Middle frontal gyrus (tissue), 1 donor: Measurements from ENCODE around the gene CLASP1.
"Not testable (repeated sequence)": the region's sequence is repeated elsewhere in the genome, so short reads cannot be mapped to it uniquely, and the experiment has no call there.

Experiments used
- DNase-seq: peaks from one replicate; pipeline ENCODE4 v3.0.0-alpha.2; 2015; ENCODE audit warnings: low spot score; ENCODE audit errors: extremely low spot score

CLASP1 gene

DNA sequence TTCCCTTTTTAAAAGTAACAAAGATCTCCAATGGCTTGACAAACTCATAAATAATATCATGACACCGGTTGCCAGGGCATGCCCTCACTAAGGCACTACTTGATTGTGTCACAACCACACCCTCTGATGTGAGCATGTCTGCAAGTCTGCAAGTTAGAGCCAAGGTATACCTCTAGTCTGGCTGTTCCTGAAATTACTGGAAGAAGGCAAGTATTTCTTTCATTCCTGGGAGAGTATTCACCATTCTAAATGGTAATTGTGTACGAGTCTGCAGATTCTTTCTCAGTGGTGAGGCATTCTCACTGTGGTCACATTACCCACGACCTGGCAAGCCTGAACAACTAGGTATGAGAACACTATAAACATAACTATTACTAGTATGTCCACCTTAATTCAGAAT lies 144.3 kb downstream of the CLASP1 start:
- no peak for DNase-seq

DNA sequence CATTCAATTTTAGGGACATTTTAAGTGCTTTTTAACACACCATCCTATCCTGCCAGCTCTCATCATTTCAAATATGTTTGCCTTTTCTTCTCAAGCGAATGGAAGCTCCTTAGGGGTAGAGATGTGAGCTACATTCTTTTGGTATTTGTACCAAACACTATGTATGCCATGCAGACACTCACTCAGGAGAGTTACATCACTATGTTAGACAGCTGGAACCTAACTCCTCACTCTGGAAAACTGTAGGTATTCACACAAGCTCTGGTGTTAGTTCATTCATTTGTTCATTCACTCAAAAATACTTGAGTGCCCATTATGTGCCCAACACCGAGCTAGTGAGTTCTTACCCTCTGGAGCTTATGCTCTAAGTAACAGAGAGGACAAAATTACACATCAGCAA lies 144.9 kb downstream of the CLASP1 start:
- DNase-seq: no peak

DNA sequence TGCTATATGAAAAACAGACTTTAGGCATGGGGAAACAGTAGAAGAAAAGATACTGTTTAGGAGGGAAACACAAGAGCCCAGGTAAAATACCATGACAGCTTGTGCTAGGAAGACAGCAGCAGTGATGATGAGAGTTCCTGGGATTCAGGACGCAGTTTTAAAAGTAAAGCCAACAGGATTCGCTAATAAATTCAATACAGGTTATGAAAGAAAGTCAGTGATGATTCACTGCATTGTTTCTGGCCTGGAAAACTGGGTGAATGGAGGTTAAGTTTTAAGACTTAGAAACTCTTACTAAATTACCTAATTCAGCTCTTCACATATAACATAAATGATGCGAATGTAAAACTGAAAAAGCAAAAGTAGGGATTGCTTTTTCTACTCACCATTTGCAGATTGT lies 146.5 kb downstream of the CLASP1 start:
- no peak for DNase-seq

DNA sequence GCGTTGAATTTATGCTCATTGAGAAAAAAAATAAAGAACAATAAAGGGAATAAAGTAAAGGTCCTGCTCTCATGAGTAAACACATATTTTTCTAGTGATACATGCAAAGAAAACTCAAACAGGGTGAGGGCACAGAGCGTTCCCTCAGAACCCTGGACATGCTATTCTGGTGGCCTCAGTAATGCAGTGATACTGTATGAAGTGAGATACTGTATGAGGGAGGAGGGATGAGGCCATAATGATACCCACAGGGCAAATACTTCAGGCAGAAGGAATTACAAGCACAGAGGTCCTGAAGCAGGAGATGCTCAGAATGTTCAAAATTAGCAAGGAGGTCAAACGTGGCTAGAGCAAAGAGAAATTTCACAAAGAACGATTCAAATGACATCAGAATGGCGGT lies 147.0 kb downstream of the CLASP1 start:
- DNase-seq: no peak

DNA sequence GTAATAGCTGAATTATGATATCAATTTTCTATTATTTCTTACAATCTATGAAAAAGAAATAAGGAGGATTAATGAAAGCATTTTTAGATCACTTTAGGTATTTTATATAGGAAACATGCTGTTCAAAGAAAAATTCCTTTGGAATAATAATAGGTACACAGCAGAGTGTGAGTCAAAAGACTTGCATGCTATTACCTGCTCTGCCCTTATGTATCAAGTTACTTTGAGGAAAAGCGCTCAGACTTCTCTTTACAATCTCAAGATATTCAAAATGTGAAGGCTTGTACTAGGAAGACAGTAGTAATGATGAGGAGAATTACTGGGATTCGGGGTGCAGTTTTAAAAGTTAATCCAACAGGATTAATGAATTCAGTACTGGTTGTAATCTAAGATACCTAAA lies 147.7 kb downstream of the CLASP1 start:
- no peak for DNase-seq

DNA sequence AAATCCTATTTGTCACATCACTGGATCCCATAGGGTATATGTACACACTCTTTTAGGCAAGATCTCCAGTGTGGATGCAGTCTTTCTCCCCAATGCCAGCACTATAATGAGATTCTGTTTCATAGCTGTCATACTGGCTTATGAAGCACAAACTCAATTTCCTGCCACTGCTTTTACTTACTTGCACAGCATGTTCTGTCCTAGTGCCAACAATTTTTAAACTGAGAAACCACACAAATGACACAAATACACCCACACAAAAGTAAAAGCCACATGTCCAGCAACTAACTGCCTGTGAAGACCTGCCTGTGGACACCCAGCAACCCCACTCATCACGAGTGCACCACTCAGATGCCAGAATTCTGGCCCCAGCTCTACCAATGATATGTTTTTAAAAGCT lies 148.2 kb downstream of the CLASP1 start:
- no peak for DNase-seq

DNA sequence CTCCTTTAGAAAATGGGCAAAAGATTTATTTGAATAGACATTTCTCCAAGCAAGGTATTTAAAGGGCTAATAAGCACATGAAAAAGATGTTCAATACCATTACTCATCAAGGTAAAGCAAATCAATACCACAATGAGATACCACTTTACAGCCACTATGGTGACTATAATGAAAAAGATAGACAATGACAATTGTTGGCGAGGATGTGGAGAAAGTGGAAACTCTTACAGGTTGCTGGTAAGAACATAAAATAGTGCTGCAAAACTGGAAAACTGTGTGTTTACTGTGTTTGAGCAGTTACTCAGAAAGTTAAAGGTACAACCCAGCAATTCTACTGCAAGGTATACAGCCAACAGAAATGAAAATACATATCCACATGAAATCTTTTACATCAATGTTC lies 150.5 kb downstream of the CLASP1 start:
- DNase-seq: no peak

DNA sequence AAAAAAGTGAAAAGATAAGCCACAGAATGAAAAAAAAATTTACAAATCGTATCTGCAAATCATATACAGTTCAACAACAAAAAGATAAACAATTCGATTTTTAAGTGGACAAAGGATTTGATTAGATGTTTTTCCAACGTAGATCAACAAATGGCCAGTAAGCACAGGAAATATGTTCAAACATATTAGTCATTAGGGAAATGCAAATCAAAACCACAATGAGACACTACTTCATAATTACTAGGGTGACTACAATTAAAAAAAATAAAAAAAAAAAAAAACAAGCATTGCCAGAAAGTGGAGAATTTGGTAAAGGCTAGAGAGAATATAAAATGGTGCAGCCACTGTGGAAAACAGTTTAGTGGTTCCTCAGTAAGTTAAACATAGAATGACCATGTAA lies 156.9 kb downstream of the CLASP1 start:
- no peak for DNase-seq

DNA sequence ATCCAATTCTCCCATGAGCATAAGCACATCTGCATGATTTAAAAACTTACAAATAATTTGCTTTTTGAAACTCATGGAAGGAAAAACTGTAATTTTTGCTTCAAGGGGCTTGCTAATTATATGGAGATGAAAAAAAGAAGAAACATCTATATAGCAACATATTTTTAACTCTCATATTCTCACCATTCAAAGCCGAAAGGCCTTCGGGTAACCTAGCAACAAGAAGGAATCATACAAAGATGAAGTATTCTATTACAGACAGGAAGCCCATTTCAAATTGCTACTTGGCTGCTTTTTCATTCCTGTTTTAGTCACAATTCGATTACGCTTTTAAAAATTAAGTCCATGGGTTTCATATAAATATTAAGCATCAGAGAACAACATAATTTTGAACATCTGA lies 157.7 kb downstream of the CLASP1 start:
- DNase-seq: no peak

DNA sequence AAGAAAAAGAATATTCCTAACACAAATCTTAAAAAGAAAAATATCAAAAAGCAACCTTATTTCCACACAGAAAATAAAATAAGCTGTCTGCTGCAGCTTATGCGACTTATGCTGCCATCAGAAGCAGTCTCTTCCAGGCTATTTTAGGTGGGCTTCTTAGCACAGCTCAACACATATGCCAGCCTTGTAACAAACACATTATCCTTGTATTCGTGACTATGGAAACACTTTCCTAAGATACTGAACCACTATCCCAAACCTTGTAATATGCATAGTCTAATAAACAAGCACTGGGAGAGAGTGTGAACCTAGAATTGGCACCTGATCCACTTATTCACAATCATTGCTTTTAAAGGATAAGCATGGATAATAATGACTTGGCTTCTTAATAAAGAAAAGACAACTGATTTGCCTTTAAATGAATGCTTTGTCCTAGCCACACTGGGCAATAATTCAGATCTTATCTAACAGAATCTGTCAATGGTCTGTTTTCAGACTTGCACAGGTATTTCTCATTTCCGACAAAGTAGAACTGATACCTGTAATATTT lies 158.6 kb downstream of the CLASP1 start:
- no peak for DNase-seq

DNA sequence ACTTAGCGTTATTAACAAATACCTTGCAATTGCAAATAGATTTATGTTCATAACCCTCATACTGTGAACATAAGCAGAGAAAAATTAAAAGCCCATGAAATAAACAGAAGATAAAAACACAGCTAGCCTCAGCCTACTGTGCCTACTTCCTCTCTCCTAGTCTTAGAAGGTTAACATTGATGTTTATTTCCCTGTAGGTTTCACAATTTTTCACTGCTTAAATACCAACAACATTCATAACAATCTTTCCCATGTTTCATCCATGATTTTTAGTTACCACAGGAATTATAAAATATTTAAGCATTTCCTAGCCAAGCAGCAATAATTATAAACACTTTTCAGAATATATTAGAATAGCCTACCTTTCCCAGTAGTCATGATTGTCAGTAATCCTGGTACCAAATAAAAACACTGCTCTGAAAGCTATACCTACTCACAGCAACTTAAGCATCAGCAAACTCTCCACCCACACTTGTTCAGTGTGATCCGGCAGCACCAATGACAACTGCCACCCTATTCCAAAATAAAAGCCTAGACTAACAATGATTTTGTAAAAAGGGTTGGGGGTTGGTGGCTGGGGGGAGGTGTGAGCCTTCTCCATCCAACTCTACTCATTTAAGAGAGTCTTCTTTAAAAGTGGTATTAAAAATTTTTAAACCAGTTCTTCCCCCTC lies 159.2 kb downstream of the CLASP1 start:
- no peak for DNase-seq

DNA sequence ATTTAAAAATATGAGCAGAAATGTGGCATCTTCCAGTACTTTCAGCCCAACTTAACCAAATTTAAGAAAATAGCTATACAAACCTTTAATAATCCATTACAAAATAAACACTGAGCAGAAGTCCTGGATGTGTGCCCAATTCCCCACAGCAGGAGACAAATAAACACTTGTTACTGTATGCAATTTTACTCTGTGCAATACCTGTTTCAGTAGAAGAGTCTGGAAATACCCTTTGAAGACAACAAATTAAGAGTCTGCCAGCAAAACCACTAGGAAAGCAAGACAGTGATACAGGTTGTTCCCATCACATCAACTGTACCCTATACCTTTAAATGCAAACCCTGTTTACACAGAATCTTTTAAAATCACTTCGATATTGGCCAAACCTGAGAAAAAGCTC lies 160.0 kb downstream of the CLASP1 start:
- DNase-seq: no peak

DNA sequence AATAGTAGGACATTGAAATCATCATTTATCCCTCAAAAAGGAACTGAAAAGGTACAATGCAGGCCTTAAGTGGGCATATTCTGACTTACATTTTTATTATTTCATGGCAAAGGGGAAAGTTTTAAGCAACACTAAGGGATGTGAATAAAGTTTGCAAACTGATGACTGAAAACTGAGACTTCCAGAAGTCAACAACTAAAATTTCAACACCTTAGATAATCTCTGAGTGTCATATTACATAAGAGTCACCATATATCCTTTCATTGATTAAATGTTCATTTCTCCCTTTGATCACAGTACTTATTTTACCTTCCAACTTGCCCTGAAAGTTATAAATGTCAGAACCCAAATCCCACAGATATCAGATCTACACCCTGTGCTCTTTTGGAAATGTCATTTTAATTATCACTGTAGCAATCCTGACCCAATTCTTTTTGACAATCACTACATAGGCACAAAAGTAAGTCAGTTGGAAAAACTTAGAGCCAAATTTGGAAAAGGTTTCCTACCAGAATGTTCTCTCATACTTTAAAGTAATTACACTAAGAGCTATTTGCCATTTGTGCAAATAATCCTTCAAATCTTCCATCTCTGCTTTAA lies 163.0 kb downstream of the CLASP1 start:
- no peak for DNase-seq

DNA sequence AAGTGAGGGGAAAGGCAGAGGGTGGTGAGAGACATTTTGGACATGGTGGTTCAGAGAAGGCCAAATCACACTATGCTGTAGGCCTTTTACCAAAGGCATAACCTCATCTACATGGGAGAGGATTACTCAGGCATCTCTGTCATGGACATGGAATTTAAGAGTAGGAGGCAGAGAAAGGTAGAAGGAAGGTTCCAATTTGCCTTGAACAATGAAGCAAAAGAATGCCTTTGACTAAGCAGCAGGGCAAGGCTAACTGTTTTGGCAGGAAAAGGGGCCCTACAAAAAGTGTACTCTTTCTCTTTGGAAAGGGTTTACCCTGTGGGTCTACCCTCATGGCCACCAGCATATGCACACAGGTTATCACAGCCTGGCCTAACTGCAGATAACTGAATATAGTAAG lies 164.2 kb downstream of the CLASP1 start:
- DNase-seq: no peak

DNA sequence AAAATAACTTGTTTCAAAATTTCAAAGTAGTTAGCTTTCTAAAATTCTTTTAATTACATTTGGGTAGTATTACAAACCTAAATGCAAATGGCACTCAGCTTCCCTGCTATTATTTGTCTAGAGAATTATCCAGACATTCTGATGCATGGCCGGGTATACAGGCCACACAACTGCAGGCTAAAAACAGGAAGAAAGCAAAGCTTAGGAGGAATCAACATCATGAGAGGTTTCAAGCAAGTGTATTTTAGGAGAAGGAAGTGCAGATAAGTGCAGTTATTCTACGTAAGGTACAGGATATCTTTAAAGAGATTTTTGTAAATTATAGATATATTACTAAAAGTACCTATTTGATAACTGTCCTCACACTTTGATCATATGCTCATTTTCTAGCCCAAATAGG lies 165.4 kb downstream of the CLASP1 start:
- DNase-seq: no peak

DNA sequence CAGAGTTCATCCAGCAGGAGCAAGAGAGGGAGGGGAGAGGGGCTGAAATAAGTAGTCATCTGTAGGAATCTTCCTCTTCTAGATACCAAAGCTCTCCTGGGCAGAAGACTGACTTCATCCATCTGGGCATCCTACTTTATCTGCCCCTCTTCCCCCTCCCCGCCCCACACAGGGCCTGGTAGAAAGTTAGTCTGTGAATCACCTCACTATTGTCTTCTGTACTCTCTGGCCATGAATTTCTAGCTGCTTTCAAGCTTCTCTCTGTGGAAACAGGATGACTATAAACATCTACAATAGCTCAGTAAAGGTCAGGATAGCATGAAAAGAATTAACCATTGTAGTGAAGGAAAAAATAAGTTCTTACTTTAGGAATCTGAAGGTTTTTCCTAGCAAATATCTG lies 166.2 kb downstream of the CLASP1 start:
- DNase-seq: no peak

DNA sequence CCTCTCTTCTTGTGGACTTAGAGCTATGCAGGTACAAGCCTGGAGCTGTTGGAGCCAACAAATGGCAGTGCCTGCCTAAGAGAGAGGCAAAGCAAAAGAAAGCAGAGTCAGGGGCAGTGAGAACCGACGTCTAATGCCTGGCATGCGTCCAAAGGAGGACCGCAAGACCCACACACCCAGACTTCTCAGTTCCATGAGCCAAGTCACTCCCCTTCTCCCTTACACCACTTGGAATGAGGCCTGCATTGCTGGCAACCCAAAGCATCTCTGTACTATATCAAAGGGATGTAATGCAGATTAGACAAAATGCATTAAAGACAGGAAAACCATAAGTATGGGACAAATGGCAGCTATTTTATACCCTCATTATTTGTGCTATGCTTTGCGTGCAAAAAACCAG lies 168.4 kb downstream of the CLASP1 start:
- no peak for DNase-seq

DNA sequence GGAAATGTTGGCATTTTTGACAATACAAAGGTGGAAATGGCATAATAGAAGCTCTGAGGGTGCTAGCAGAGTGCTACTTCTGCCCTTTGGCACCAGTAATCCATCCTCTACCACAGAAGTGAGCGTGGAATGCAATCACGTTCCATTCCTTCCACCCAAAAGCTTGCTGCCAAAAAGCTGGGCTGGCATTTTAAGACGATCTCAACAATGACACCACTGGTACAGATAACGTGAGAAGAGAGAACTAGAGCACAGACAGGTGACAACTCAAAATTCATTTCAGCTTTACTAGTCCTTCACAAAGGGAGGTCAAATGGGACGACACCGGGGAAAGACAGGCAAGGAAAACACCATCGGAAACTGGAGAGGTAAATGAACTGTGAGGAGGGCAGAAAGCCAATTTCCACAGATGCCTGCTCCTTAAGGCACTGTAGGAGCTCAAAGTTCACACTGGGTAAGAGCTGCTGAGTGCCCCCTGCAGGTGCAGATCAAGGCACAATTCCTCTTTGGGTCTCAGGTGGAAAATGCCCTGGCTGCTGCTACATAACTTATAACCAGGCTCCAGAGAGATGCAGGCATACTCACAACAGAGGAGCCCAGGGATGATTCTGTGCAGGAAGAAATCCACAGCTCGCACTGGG lies 169.3 kb downstream of the CLASP1 start:
- DNase-seq: no peak

DNA sequence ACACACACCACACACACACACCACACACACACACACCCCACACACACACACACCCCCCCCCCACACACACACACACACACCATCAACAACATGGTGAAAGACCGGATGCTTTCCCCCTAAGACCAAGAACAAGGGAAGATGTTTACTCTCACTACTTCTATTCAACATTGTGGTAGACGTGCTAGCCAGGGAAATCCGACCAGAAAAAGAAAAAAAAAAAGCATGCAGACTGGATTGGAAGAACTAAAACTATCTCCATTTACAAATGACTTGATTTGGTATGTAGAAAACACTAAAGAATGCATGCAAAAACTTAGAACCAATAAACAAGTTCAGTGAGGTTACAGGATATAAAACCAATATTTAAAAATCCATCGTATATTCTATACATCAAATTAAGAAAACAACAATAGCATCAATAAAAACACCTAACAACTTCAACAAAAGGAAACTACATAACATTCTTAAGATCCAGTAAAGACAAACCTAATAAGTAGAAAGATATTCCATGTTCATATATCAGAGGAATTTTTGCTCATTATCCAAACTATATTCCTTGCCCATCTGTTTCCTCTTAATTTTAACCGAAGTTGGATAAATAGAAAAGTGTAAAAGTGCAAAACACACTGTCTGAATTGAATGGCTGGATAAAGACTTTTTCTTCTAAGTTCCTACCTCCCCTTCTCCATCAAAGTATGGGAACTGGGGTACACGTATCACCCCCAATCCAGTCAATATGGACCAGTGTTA lies 170.1 kb downstream of the CLASP1 start:
- no peak for DNase-seq

DNA sequence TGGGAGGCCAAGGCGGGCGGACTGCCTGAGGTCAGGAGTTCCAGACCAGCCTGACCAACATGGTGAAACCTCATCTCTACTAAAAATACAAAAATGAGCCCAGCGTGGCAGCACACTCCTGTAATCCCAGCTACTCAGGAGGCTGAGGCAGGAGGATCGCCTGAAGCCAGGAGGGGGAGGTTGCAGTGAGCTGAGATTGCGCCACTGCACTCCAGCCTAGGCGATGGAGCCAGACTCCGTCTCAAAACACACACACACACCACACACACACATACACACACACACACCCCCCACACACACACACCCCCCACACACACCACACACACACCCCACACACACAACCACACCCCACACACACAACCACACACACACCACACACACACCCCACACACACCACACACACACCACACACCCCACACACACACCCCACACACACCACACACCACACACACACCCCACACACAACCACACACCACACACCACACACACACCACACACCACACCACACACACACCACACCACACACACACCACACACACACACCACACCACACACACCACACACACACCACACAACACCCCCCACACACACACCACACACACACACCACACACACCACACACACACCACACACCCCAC lies 170.8 kb downstream of the CLASP1 start:
- not testable (repeated sequence) for DNase-seq

DNA sequence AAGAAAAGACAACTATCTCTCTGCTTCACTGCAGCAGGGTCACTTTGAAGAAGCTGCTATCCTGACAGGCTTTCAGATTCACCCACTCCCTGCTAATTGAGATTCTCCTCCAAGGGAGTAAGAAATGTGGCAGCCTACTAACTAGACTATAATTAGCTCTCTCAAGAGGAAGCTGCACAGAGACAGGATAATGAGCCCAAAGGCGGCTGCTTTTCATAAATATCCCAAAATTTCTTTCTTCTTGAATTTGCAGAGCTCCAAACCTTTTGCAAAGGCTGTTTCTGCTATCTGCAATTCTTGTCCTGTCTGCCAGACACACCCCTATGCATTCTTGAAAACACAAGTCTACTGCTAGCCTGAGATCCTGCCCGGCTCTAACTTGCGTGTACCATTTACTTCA lies 172.6 kb downstream of the CLASP1 start:
- no peak for DNase-seq
